ENCODE measurements around the gene TTC29.
A peak's percentile ranks its signal among the peaks of the same experiment; 100 is the strongest.

The TTC29 gene, protein sequence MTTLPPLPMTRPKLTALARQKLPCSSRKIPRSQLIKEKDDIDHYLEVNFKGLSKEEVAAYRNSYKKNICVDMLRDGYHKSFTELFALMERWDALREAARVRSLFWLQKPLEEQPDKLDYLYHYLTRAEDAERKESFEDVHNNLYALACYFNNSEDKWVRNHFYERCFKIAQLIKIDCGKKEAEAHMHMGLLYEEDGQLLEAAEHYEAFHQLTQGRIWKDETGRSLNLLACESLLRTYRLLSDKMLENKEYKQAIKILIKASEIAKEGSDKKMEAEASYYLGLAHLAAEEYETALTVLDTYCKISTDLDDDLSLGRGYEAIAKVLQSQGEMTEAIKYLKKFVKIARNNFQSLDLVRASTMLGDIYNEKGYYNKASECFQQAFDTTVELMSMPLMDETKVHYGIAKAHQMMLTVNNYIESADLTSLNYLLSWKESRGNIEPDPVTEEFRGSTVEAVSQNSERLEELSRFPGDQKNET

DNA sequence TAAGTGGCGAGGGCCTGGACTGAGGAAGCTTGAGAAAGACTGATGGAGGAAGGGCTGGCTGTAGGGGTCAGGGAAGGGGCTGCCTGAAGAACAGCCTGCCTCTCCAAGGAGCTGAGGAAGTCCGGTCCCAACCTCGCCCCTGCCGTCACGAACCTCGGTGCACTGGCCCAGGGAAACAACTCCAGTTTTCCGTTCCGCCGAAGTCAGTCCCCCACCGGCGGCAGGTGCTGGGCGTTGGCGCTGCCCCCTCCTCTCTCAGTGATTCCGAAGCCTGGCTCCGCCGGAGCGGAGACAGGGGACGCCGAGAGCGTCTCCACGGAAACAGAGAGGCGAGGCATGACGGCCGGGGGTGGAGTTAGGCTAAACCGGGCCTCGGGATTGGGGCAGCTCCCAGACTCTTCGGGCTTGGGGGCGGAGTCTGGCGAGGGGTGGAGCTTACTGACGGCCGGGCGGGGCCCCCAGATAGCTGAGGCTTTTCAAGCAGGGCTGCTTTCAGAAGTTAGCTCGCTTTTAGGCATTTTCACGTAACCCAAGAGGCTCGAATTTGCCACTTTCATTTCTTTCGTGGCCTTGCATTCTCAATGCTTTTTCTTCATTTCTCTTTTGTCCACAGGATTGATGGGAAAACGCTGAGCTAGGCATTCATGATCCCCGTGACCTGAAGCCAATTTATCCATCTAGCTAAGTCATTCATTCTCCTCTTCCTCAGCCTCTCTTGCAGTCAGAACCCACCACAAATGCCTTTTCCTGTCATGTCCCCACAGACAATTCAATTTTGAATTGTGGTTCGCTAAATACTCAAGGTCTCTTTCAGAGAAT lies at the start of gene TTC29:
Gene TTC29, minus strand, starts transcription at position 309 of the 819 bp plus-strand sequence. CDS start 5,969 bp downstream, outside the sequence.
- peak; percentile 94 for DNase-seq (ENCODE audit: low read depth, low spot score)

DNA sequence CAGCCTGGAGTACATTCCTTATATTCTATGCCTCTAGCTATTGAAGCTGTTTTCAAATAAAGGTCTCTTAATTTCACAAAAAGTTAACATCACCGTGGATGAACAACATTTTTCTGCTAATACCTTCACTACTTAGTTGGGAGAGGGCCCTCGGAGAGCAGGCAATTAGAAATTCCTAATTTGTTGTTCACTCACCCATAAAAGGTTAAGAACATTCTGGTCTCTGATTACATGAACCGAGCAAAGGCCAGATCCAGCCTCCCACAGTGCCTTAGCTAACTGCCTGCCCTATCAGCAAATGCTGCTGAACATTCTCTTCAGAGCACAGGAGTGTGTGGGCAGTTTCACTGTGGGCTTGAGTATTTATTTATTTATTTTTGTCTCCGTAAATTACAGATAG lies 36.0 kb upstream of the TTC29 start:
- DNase-seq (ENCODE audit: low read depth, low spot score): peak; percentile 10

DNA sequence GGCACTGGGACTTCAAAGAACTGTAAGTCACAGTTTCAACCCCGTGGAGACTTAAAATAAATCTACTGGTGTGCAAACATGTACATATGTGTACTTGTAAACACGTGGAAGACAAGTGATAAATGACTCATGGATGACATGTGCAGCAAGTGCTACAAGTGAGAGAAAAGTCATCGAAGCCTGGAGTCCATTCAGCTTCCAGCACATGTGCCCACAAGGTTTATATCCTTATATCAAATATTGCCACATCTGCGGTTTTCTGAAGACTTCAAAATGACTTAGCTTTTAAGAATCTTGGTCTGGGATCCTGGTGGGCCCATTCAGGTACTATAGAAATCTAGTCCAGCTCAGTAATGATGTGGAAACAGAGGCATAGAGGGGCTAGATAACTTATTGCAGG lies 33.0 kb upstream of the TTC29 start:
- DNase-seq (ENCODE audit: low read depth, low spot score): no peak

DNA sequence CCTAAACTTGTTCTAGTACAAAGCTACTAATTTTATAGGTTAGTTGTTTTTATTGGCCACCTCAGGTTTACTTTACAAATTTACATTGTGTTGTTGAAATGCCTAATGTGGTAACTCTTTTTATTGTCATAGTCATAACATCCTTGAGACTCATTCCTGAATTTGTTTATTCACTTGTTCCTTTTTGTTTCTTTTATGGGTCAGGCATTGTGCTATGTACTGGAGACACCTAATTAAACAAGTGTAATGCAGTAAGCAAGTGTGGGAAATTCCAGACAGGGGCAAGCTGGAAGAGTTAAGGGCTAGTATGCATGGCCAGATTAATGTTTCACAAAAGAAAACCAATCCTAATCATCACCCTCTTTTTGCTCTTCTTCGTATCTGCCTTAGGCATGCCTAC lies 30.5 kb upstream of the TTC29 start:
- DNase-seq (ENCODE audit: low read depth, low spot score): peak; percentile 7

DNA sequence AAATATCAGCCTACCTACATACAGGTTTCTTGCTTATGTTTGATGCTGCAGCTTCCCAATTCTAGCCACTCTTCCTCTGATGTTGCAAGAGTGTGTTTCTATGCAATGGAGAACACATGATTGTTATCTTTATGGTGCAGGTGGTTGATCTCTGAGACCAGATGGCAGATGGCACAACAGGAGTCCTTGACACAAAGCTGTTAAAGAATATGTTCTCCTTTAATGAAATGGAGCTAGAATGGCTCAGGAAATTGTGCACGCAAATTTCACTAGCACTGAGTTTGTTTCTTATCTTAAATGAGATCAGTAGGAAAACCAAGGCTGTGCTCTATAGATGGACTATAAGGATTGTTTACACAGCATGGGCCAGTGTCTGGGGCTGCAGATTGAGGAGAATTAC lies 29.9 kb upstream of the TTC29 start:
- DNase-seq (ENCODE audit: low read depth, low spot score): no peak

DNA sequence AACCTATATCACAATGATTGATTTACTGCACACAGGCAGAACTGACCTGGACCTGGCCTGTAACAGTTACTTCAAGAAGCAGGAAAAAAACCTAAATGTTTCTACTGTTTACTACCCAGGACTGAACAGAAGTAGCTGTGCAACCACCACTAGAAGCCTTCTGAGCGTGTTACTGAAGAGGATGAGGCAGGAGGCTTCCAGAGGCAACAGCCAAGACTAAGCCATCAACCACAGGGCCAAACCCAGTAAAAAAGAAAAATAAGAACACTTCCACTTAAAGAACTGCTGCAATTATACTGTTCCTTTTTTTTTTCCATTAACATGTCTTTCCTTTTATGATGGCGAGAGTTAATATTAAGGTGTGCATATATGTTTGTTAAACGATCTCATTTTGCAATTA lies 29.4 kb upstream of the TTC29 start:
- DNase-seq (ENCODE audit: low read depth, low spot score): no peak

DNA sequence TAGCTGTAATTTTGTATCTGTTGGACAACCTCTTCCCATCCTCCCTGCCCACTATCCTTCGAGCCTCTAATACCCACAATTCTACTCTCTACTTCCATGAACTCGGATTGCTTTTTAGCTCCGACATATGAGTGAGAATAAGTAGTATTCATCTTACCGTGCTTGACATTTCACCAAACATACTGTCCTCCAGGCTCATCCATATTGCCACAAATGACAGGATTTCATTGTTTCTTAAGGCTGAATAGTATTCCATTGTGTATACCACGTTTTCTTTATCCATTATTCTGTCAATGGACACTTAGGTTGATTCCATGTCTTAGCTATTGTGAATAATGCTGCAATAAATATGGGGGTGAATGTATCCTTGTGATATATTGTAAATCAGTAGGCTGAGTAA lies 26.4 kb upstream of the TTC29 start:
- DNase-seq (ENCODE audit: low read depth, low spot score): no peak

DNA sequence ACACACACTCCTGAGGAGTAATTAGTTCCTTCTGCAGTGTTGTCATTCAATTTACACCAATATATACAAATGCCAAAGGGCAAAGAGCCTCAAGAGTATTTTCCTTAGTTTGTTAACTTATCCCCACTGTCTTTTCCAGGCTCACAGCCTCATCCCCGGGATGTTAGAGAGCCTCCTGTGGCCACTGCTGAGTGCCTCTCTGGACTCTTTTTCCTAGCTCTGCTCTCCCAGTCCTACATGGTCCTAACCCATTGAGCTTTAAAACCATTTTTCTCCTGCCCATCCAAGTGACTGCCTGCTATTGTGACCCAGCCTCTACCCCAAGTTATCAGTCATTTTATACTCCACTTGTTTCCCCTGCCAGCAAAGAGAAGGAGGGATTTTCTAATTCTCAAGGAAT lies 23.5 kb upstream of the TTC29 start:
- no peak for DNase-seq (ENCODE audit: low read depth, low spot score)

DNA sequence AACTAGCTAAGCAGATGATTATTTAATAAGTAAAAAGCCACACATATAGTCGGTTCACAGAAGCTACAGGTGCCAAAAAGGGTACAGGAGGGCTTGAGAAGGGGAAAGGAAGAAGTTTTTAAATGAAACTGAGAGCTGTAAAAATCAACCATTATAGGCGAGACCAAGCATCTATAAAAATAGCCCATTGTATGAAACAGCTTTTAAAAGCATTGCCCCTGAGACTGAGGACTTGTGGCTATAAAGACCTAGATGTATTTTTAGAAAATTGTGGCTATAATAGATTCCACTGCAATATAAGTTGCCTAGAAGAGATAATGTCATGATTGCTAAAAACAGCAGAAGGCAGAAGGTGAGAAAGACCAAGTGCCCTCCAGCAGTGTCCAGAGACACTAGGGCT lies 15.0 kb upstream of the TTC29 start:
- DNase-seq (ENCODE audit: low read depth, low spot score): no peak

DNA sequence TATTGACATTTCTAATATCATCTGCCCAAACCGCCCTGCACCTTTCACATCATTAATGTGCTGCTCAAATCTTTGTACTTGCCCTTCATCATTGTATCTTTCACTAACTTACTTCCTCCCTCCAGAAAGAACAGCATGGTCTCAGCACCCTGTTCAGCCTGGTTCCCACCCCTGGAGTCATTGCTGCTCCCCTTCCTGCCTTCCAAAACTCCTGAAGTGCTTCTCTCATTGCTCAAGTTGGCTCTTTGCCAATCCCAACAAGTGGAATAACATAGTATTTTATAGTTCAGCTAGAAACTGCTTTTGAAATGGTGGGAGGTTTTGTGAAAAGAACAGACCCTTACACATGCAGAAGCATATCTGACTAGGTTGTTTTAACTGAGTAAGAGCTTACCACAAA lies 14.0 kb upstream of the TTC29 start:
- peak; percentile 31 for DNase-seq (ENCODE audit: low read depth, low spot score)

DNA sequence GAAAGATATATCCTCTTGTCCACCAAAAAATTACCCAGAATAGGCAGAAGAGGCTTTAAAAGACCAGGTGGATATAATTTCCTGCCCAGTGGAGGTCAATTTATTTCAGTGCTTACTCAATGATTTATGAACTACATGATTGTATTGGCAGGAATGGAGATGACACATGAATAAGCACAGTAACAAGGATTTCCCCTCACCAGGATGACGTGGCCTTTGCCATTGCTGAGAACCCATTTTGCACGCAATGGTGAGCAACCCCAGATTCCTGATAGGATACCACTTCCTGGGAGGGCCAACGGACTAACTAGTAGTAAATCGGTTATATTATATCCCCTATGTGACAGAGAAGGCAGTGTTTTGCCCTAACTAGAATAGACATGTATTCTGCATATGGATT lies 11.6 kb upstream of the TTC29 start:
- peak; percentile 50 for DNase-seq (ENCODE audit: low read depth, low spot score)

DNA sequence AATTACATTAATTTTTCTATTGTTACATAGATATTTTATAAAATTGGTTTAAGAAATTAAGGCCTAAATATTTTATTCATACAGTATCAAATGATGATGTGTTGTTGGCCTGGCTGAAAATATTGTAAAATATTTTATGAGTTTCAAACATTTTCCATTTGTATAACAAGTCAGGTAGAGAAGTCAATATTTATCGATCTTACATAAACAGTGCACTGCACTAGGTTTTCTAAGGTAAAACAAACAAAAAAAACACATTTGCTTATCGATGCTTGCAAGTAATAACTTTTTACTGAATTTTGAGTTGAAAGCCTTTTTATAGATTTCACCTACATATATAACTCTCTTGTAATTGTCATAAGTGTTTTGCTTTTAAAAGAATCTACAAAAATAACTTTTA lies 7.2 kb upstream of the TTC29 start:
- no peak for DNase-seq (ENCODE audit: low read depth, low spot score)

DNA sequence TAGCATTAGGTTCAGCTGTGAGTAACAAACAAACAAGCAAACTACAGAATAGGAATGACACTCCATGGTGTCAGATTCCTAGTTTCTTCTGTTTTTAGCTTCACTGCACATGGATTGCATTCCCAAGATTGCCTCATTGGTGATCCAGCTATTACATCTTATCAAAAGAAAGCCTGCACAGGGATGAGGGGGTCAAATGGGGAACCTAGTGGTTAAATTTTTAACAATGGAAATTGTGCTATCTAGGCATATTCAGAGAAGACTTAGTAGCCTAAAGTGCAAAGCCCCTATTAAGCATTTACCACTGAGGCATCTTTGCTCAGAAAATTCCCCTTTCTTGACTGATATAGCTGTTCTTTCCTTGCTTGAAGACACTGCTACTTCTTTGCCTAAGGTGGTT lies 3.9 kb upstream of the TTC29 start:
- DNase-seq (ENCODE audit: low read depth, low spot score): no peak

DNA sequence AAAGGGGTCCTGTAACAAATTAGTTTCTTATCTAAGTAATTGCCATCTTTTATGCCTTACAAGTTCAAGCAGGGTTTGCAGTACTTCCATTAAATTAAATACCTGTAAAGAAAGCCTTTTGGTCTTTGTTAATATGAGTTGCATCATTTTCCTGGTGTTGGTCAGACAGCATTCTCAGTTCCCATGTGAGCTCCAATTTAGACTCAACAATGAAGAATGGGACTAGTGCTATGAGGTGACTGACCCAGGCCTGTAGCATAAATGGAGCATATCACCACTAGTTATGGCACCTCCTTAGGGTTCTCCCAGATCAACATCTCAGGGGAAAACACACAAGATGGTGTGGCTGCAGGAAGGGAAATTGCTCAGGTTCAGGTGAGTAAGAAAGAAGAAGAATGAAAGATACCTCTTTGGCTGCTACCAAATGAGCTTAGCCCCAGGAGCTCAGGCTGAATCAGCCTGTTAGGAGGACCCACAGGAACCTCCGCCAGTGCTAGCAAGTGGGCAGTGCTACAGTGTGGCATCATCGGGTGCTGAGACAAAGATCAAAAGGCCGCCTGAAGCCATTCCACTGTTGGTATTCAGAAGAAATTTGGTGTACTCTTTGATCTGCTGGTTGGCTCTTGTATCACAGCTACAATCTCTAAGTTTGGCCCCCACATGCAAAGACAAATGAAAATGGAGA lies 1.8 kb downstream of the TTC29 start:
- DNase-seq (ENCODE audit: low read depth, low spot score): peak; percentile 2

DNA sequence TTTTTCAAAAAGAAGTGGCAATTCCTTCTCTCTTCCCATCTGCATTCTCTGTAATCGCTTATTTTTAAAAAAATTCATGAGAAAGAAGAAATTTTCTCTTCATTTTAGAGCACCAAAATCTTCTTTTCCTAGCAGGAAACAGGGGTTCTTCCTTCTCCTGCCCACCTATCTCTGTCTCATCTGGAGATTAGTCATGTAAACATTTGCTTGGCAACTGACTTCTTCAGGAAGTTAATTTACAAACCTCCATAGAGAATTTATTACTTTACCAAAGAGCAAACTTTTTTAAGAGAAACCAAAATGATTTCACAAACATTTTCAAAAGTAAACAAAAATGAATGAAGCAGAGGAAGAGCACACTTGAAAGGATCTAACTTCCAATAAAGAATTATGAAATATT lies 13.5 kb downstream of the TTC29 start:
- no peak for DNase-seq (ENCODE audit: low read depth, low spot score)

DNA sequence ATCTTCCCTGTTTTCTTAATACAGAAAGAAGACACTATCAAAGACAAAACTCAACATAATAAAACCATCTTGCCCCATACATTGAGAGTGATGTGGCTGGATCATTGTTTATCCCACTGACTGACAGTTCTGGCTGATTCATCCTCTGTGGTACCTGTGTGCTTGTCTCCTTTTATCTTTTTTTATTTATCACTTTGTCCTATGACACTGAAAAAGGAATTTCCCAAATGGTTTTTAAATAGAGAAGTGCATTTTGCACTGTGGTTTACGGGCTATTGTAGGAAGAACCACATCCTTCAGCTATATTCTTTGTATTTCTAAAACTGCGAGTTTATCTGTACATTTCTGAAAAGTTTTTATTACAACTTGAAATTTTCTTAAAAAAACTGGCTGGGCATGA lies 15.0 kb downstream of the TTC29 start:
- DNase-seq (ENCODE audit: low read depth, low spot score): no peak

DNA sequence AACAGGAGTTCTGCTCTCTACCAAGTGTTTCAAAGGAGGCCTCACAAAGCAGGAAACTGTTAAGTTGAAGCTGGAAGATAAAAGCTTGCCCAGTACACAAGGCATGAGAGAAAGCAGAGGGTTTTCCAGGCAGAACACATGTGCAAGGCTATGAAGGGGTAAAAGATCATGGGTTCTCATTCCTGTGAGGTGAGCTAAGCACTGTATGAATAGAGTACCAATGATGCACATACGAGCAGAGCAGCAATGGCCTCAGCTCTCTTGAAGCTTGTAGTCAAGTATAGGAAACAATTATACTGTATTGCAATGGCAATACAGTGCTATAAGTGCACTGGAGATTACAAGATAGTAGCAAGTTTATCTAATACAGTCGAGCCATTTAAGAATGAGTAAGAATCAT lies 18.0 kb downstream of the TTC29 start:
- no peak for DNase-seq (ENCODE audit: low read depth, low spot score)

DNA sequence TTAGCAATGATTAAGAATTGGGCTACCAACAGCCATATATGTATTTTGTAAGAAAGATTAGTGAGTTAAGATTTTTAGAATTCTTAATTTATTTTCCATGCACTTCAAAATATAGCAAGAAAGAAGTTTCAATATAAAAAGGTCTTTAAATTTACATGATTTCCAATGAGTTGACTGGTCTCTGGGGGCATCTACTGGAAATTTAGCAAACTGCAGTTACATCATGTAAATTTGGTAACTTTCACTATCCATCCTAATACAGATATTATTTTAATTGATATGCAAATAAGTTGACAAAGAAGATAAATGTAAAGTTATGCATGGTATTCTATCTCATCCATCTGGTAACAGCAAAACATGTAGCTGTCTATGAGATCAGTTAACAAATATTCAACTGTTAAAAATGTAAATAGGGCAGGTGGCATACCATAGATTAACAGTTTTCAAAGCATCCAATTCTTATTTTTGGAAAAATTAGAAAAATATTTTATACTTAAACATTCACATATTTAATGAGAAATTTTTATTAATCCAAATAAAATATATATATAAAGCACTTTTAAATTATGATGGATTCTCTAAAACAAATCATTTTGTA lies 29.1 kb downstream of the TTC29 start:
- peak; percentile 57 for DNase-seq (ENCODE audit: low read depth, low spot score)

DNA sequence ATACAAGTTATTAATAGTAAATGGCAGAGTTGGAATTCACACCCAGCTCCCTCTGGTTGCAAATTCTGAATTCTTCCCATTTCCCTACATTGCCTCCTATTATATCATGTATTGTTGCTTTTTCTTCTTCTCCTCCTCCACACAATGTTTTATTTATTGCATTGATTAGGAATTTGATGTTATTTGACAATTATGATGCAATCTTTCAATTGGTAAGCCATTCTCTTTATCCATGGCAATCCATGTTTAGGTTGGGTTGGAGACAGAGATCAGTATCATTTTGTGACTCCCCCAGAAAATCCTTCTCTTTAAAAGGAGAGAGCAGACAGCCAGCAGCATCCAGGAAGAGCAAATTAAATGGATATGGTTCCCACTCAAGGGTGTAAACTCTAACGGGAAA lies 30.5 kb downstream of the TTC29 start:
- DNase-seq (ENCODE audit: low read depth, low spot score): no peak

DNA sequence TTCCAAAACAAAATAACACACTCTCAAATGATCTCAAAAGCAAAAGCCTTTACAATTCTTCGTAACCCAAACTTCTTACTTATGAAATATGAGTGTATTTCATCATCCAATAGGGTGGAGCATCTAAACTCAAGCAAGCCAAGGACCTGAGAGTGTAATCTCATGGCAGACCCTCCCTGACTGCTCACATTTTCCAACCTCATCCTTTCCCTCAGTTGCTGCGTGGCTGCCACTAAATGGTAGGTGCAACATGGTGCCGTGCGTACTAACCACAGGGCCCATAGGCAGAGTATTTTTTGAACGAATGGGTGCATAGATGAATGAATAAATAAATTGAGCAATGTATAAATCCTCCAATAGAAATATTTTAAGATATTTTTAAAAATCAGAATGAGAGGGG lies 45.4 kb downstream of the TTC29 start:
- DNase-seq (ENCODE audit: low read depth, low spot score): no peak

DNA sequence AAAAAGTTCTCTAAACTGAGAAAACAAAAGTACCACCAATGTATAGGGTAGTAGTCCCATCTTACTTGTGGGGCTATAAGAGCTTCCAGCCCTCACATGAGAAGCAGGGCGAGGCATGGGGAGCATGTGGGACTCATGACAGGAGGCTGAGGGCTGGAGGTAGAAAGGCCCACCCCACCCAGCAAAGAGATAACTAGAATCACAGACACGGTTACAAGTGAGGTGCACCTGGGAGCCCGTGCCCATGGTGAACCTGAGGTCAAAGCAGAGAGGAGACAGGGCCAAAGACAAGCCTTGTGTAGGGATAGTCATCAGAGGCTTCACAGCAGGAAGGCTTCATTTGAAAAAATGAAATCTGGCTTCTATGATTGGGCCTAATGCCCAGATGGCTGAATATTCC lies 55.4 kb downstream of the TTC29 start:
- no peak for DNase-seq (ENCODE audit: low read depth, low spot score)

DNA sequence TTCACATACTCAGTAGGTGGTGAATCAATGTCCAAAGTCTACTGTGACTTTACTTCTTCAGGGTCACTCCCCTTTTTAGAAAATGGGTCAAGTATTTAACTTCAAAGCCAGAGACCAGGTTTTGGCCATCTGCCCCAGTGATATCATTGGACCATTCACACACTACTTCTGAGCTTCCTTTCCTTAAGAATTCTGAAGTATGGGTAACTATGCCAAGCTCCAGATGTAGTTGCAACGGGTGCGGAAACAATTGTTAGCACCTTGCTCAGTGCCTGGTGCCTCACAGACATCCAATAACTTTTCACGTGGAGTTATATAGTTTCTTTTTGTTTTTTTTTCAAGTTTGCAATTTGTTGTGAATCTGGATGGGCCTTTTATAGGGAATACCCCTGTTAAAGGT lies 62.6 kb downstream of the TTC29 start:
- no peak for DNase-seq (ENCODE audit: low read depth, low spot score)

Data from astrocyte of the hippocampus (primary cell).